ENCODE results near the gene STIP1.

- TF ChIP-seq POLR2A (IDR thresholded peaks at IDR 0.05) (peak; percentile 33), POLR2AphosphoS5 (IDR thresholded peaks at IDR 0.05) (peak; percentile 67)
These were observed 61.1 kb downstream of the STIP1 start, which contains the start of gene PPP1R14B for GRCh38 chr11:64246871-64247728.
